ENCODE measurements around the gene ABCA7.

GRCh38 chr19:1001538-1002166 is 38.3 kb upstream of the ABCA7 start:
- TF ChIP-seq, protein P1, sequence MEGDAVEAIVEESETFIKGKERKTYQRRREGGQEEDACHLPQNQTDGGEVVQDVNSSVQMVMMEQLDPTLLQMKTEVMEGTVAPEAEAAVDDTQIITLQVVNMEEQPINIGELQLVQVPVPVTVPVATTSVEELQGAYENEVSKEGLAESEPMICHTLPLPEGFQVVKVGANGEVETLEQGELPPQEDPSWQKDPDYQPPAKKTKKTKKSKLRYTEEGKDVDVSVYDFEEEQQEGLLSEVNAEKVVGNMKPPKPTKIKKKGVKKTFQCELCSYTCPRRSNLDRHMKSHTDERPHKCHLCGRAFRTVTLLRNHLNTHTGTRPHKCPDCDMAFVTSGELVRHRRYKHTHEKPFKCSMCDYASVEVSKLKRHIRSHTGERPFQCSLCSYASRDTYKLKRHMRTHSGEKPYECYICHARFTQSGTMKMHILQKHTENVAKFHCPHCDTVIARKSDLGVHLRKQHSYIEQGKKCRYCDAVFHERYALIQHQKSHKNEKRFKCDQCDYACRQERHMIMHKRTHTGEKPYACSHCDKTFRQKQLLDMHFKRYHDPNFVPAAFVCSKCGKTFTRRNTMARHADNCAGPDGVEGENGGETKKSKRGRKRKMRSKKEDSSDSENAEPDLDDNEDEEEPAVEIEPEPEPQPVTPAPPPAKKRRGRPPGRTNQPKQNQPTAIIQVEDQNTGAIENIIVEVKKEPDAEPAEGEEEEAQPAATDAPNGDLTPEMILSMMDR (IDR thresholded peaks at IDR 0.05): peak; percentile 64 to 81 (median 77)
- no peak for TF ChIP-seq EP300 (IDR thresholded peaks at IDR 0.05)
